Measurements from ENCODE around the gene DDHD1.
"Not testable (repeated sequence)": the region's sequence is repeated elsewhere in the genome, so short reads cannot be mapped to it uniquely, and the experiment has no call there.

DDHD1 gene

DNA sequence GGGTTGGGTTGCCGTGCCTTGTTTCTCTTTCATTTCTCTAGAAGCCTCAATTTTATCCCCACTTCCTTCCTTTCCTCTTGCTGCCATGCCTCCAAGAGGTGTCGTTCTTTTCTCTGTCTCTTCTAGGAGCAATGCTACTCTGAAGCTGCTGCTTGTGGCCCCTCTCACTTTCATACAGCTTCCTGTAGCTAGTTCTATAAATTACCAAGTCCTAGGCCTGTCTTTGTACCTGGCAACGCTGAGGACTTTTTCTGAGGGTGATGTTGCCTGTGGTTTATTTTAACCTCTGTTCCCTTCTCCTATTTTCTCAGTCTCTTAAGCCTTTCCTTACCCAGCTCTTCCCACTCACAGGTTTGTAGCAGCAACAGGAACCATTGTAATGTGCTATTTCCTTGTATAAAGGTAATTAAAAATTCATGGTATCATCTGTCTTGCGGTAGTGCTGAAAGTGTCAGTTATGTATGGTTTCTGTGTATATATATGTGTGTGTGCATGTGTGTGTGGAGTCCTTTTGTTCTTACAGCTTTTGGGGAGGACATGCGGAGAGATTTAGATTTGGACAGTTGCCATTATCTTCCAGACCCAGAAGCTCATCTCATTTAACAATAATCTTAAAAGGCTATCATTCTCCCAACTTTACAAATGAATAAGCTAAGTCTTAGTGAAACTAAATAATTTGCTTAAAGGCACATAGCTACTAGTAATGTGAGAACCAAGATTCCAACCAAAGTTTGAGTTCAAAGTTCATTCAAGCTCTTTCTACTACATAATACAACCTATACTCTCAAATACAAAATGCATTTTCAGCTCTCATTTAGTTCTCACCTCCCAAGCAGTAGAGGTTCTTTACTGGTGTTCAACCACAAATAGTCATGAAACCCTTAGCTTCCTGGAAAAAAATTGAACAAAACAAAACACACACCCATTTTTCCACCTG lies 43.8 kb downstream of the DDHD1 start:
- peak in 3 of 4 experiments; percentile 21 to 34 (median 24) for DNase-seq (ENCODE audit: low read depth in 4 of 4, low spot score in 1 of 4)

DNA sequence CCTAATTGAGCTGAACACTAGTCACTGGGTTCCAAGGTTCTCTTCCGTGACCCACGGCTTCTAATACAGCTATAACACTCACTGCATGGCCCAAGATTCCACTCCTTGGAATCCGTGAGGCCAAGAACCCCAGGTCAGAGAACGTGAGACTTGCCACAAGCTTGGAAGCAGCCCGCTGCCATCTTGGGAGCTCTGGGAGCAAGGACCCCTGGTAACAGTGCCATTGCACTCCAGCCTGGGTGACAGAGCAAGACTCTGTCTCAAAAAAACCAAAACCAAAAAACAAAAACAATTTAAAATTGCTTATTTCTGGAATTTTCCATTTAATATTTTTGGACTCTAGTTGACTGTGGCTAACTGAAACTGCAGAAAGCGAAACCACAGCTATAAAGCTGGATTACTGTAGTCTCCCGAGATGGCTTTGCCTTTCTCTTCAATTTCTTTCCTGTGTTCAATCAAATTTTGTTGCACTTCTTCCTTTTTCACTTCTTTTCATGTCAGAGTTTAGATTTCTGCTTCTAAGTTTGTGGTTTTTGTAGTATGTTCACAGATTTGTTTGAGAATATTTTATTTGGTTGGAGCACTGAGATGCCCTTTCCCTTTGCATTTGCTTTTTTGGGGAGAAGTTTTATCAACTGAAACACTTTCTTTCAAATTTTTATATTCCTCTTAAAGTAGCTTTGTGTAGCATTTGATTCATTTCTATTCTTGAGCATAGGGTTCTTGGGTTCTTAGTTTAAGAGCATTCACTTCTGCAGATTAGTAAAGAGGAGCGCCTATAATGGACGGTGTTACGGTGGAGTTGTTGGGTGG lies 44.6 kb downstream of the DDHD1 start:
- no peak for DNase-seq (ENCODE audit: low read depth in 4 of 4, low spot score in 1 of 4)

DNA sequence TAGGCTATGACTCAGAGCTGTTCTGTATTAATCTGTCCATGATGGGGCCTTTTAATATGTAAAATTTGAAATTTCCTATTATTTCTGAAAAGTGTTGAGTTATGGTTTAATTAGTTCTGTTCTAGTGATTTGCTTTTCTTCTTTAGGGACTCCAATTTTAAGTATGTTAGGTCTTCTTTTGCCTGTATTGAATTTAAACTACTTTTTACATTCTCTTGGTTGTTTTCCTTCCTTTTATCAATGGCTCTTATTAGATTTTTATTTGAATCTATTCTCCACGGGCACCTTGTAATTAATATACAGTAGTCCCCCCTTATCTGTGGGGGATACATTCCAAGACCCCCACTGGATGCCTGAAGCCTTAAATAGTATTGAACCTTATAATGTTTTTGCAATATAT lies 46.4 kb downstream of the DDHD1 start:
- DNase-seq (ENCODE audit: low read depth in 4 of 4, low spot score in 1 of 4), result no peak

DNA sequence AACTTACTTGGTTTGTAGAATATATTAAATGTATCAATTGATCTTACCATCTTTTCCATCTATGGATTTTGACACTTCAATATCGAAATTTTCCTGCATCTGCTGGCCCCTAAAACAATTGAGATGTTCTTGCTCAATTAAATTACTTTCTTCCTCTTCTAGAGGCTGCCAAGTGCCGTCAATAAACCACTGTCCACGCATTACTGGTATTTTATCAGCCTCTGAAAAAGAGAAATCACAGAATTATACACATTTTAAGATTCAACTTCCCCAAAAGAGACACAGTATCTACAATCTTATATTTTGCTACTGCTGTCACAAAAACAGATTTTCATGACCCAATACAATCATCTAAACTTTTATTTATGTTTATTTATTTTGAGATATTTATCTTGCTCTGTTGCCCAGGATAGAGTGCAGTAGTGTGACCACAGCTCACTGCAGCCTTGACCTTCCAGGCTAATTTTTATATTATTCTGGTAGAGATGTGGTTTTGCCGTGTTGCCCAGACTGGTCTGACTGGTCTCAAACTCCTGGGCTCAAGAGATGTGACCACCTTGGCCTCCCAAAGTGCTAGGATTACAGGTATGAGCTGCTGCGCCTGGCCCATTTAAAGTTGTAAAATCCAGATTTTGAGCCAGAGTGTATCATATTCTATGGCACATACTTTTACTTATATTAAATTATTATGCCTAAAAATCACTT lies 49.3 kb downstream of the DDHD1 start:
- no peak for DNase-seq (ENCODE audit: low read depth in 4 of 4, low spot score in 1 of 4)

DNA sequence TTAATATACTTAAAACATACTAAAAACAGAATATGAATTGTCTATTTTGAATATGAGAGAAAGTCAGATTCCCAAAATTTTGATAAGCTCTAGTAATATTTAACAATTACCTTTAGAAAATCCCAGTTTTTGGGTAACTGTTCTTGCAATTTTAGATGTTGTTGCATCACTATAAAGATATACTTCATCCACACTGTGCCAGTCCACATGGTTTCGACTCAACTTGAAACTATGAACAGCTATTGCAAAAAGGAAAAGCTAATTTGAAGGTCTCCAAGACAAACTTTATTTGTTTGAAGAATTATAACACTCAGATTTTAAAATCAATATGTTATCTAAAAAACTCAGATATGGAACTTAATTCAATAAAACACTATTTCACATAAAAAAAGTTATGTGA lies 59.9 kb downstream of the DDHD1 start:
- DNase-seq (ENCODE audit: low read depth in 4 of 4, low spot score in 1 of 4), result no peak

DNA sequence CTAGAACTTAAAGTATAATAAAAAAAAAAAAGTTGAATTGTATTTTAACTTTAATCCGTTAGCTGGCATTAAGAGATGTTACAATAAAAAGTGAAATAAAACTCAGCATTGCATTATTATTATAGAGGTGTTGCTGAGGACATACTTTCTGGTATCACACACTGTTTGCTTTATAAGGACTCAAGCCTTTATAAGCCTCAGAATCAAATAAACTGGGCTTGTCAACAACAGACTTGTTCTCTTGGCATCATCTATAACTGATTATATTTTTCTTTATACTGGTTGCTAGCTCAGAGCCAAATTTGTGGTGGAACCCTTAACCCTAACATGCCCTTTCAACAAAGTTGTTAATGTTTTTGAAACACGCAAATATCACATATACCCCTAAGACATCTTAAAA lies 62.3 kb downstream of the DDHD1 start:
- DNase-seq (ENCODE audit: low read depth in 4 of 4, low spot score in 1 of 4), result no peak

DNA sequence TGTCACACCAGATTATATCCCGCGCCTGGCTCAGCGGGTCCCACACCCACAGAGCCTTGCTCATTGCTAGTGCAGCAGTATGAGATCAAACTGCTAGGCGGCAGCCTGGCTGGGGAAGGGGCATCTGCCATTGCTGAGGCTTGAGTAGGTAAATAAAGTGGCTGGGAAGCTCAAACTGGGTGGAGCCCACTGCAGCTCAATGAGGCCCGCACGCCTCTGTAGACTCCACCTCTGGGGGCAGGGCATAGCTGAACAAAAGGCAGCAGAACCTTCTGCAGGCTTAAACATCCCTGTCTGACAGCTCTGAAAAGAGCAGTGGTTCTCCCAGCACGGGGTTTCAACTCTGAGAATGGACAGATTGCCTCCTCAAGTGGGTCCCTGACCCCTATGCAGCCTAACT lies 68.2 kb downstream of the DDHD1 start:
- DNase-seq (ENCODE audit: low read depth in 4 of 4, low spot score in 1 of 4), result not testable (repeated sequence)

DNA sequence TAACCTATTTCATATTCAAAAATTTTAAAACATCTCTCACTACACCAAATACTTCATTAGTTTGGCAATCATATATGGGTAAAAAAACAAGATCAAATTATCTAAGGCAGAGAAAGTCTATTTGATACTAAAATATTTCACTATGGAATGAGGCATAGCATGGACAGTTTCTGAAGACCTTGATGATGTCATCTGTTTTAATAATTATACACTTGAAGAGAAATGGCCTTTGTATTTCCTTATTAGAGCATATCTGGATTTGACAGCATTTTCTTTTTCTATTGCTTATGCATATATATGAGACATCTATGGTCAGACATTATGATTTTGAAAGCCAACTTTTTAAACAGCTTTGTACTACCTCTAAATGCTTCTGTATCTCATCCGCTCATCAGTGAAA lies 88.6 kb downstream of the DDHD1 start:
- no peak for DNase-seq (ENCODE audit: low read depth in 4 of 4, low spot score in 1 of 4)

DNA sequence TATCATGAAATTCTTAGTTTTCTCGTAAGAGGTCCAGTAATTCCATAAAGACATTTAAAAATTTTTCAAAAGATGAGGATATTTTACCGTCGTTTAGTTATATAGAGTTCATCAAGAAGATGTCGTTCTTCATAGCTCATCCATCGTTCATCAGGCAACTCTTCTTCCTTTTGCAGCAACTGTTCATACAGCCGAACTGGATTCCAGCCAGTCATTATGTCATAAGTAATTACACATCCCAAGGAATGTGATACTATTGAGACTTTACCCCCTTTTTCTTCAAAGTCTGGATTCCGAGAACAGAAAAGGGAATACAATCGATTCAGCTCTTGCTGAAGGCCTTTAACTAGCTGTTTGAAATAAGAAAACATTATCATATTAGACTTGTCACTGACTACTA lies 90.3 kb downstream of the DDHD1 start:
- no peak for DNase-seq (ENCODE audit: low read depth in 4 of 4, low spot score in 1 of 4)

DNA sequence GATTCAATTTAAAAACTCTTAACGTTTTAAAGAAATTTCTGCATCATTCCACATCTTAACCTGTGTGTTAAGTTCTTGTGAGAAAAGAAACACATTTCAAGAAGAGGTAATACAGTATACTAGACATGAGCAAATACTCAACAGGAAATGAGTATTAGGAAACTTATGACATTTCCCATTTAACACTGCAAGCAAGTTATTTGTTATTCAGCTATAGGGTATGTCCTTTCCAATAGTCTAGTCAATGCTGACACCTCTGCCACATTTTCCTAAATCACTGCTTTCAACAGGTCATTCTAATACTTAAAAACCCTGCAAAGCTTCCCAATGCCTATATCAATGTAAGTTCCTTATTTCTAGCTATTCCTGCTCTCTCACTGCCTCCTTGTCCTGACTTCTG lies 93.1 kb downstream of the DDHD1 start:
- DNase-seq (ENCODE audit: low read depth in 4 of 4, low spot score in 1 of 4), result no peak

DNA sequence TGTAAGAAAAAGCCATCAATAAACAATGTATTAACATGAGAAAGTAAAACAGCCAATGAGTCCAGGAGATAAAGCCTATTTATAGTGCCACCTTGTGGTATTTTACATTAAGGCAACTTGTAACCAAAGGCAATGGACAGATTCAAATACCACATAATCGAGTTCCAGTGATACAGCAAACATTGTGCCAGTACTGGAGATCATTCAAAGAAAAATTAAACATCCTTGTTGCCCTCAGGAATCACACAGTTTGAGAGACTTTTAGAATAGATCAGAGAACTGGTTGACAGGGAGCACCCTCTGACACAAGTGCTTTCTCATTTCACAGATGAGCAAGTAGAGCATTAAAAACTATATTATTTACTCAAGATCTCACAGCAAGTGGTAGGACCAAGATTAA lies 98.1 kb downstream of the DDHD1 start:
- DNase-seq (ENCODE audit: low read depth in 4 of 4, low spot score in 1 of 4), result no peak

DNA sequence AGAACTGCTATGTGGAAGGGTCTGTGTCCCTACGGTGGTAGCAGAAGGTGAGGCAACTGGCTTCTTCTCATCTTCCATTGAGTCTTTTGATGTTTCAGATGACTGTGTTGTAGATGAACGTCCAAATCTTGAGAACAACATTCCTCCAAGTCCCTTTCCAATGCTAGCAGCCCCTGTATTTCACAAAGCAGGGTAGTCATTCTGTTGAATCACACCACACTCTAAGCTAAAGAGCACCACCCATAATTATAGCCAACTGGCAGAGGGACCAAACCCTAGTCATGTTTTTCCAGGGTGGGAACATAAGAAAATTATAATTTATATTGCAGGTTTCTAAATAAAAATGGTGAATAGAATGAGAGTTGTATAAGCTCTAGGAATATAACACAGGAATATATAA lies 98.7 kb downstream of the DDHD1 start:
- no peak for DNase-seq (ENCODE audit: low read depth in 4 of 4, low spot score in 1 of 4)

DNA sequence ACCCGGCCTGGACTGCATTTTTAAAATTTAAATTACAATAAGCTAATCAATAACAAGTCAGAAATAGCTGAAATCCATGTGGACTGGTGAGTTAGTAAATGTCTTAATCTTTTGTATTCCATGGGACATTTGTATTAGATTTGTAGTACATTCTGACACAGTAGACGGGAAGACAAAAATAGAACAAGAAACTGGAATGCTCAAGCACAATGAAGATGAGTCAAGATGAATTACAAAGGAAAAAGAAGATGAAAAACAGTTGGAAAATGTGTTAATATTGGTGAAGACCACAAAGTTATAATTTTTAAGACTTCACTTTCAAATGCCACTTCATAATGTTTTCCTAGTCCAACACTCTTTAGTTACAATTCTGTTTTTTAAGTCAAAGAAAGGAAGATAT lies 104.5 kb downstream of the DDHD1 start:
- no peak for DNase-seq (ENCODE audit: low read depth in 4 of 4, low spot score in 1 of 4)

DNA sequence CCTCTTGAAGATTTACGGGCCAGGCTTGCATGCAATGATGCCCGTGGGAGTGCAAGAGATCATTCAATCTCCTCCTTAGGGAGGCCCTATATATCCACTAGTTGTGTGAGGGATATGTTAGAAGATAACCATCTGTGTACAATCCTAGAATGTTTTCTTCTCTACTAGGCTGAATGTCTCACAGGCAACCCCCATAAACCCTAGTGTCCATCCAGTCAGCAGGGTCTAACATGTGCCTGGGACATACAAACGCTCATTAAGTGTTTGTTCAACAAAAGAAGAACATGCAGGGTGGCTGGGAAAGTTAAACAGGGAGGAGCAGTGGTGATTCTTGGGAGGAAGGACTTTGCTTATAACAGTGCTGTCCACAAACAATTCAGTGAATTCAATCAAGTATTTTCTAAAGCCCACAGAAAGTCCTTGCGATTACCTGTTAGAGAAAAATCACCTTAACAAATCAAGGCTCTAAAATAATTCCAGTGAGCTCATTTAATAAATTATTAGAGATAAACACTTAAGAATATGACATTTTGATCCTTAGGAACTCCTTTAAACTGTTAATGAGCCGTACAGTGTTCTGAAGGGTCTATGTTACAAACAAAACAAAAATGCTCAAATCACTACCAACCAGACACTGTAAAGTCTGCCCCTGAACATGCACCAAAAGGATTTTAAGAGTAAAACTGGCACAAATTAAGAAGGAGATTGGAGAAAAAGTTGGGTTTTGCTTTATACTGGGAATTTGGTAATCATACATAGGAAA lies 105.6 kb downstream of the DDHD1 start:
- no peak for DNase-seq (ENCODE audit: low read depth in 4 of 4, low spot score in 1 of 4)

DNA sequence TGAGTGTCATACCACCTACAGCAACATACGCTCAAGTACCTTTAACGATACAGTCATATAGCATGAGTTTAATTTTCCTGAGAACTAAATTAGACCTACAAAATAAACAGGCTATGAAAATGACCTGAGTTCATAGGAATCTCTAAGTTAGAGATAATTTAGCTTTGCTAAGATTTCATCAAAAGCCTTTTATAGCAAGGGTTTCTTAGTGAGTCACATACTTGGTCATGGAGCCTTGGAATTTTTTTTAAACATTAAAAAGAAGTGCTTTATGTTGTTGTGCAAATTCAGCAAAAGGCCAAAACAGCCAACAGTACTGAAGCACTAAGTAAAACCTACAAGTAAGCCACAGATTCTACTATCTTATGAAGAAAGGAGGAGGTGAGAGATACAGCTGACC lies 108.6 kb downstream of the DDHD1 start:
- DNase-seq (ENCODE audit: low read depth in 4 of 4, low spot score in 1 of 4), result no peak

DNA sequence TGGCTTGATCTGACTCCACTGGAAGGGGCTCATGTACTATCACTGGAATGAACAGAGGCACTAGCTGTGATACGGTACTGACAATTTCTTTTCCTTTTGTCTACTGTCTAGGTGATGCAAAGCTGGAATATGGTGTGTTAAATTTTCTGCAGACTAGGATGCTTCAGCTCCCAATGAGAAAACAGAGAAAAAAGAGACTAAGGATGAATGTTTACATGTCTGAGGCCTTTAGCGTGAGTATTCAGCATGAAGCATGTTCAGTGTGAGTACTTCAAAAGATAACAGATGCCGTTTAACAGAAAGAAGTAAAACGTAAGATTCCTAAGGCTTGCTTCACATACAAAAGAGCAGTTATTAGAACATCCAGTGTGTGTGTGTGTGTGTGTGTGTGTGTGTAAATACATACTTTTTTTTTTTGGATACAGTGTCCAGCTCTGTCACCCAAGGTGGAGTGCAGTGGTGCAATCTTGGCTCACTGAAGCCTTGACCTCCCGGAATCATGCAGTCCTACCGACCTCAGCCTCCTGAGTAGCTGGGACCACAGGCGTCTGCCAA lies 110.0 kb downstream of the DDHD1 start:
- no peak for DNase-seq (ENCODE audit: low read depth in 4 of 4, low spot score in 1 of 4)

DNA sequence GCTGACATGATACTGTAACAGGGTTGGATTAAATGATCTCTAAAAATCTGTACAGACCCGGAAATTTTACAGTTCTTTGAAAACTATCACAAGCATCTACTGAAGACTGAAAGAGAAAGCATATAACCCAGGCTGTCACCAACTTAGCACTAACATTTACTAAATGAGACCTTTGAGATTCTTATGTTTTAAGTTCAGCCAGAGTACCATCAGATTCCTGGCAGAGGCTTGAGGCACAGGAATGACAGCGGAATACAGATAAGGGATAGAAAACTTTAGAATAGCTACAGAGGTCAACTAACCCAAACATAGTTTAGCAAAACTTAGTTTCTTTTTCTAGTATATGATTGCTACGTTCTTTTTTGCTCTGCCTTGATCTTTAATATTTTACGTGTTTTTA lies 110.6 kb downstream of the DDHD1 start:
- no peak for DNase-seq (ENCODE audit: low read depth in 4 of 4, low spot score in 1 of 4)

DNA sequence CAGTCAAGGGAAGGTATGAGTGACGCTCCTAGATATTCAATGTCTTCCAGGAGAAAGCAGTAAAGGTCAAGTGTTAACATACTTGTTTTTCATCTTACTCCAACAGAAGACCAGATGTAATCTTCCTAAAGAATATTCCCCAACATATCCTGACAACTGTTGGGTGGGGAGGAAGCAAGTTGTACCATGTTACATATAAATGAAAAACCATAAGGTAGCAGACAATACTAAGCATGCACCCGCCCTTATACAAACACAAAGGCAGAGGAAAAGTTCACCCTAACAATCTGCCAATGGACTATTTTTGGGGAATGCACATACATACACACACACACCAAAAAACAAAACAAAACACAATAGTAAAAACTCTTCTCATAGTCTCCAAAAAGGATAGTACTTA lies 112.1 kb downstream of the DDHD1 start:
- DNase-seq (ENCODE audit: low read depth in 4 of 4, low spot score in 1 of 4), result no peak

DNA sequence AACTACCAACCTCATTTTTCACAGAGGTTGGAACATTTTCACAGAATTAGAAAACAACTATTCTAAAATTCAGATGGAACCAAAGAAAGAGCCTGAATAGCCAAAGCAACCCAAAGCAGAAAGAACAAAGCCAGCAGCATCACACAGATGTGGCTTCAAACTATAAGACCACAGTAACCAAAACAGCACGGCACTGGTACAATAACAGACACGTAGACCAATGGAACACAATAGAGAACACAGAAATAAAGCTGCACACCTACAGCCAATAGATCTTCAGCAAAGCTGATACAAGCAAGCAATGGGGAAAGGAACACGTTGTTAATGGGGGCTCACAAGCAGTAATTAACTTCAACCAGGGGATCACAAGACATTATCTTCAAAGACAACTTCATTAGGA lies 114.5 kb downstream of the DDHD1 start:
- DNase-seq (ENCODE audit: low read depth in 4 of 4, low spot score in 1 of 4), result no peak

DNA sequence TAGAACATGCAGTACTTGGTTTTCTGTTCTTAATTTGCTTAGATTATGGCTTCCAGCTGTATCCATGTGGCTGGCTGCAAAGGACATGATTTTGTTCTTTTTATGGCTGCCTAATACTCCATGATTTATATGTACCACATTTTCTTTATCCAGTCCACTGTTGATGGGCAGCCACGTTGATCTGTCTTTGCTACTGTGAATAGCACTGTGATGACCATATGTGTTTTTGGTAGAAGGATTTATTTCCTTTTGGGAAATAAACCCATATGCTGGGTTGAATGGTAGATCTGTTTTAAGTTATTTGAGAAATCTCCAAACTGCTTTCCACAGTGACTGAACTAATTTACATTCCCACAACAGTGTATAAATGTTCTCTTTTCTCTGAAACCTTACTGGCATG lies 116.1 kb downstream of the DDHD1 start:
- DNase-seq (ENCODE audit: low read depth in 4 of 4, low spot score in 1 of 4), result no peak

Data from stimulated activated CD4-positive, alpha-beta T cell treated with anti-CD3 and anti-CD28 coated beads, Interleukin-1b, Interleukin-23, amount 100 ng/mL, for 24 hours (primary cell).